ENCODE results near the gene SMARCA5. TPM values are rescaled to one million over a fixed set of nuclear protein-coding genes. Genes with fewer than 3 reads are reported as not detected.

SMARCA5 gene
- total and polyA plus RNA-seq, 2 donors (not counting 3 experiments of a cell fraction or from before 2014, with no cell fraction given), result 7.9 to 57.6 TPM

DNA sequence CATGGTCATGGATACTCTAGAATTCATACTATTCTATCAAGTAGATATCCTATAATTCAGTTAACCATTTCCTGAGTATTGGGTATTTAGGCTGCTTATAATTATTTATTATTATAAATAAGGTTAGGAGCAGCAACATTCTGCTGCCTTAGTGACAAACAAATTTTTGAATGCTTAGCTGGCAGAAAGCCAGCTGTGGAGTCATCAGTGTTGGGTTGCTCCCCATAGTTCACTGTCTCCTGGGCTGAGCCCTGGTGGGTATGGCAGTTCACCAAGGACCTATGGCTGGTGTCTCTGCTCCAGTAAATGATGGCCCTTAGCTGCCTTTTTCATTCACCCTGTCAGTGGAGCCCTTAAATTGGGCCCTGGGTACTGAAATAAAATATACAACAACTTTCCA is 61.8 kb downstream of the SMARCA5 start:
- DNase-seq (ENCODE audit: low read depth, low spot score), result no peak
- dilution Hi-C loops (cut with MboI; ENCODE audit: extremely low pct_ligation_motif_present, low sequenced_read_pairs), result no loop called here

More for the DNA sequence above, 61.8 kb downstream of the SMARCA5 start:
- CTCF ChIA-PET, result no interaction called here
- no peaks in the 10 kb centered on the region for H3K9me1 ChIP-seq (replicated peaks; ENCODE audit: control insufficient read depth, extremely low read depth, insufficient read depth, low read length)
- H3K36me3 ChIP-seq (ENCODE audit: control insufficient read depth in 2 of 2, extremely low read depth in 1 of 2, insufficient read depth in 2 of 2, low read length in 2 of 2), result no peaks in the 10 kb centered on the region
- no peak overlapping the region for H3K4me3 ChIP-seq (replicated peaks in 1 of 3; ENCODE audit: insufficient read depth in 1 of 3, low read depth in 1 of 3, low read length in 3 of 3)
- no peak overlapping the region for H3K4me2 ChIP-seq (ENCODE audit: insufficient read depth, low read length)
- BruUV-seq (replicated peaks), result no TSS peak
- POLR2A ChIA-PET, result no interaction called here
- no peaks in the 10 kb centered on the region for H3K9me3 ChIP-seq (replicated peaks; ENCODE audit: control insufficient read depth, insufficient read depth, low read length)
- no peak overlapping the region for H2AFZ ChIP-seq (ENCODE audit: low read depth, low read length)
- intact Hi-C loops (cut with micrococcal nuclease), result no loop called here
- no peak overlapping the region for H3K9ac ChIP-seq (replicated peaks; ENCODE audit: extremely low read depth, insufficient read depth, low read length)
- H3K4me1 ChIP-seq (ENCODE audit: control insufficient read depth, extremely low read depth, insufficient read depth, low read length), result no peaks in the 10 kb centered on the region
- TF ChIP-seq, protein P1, sequence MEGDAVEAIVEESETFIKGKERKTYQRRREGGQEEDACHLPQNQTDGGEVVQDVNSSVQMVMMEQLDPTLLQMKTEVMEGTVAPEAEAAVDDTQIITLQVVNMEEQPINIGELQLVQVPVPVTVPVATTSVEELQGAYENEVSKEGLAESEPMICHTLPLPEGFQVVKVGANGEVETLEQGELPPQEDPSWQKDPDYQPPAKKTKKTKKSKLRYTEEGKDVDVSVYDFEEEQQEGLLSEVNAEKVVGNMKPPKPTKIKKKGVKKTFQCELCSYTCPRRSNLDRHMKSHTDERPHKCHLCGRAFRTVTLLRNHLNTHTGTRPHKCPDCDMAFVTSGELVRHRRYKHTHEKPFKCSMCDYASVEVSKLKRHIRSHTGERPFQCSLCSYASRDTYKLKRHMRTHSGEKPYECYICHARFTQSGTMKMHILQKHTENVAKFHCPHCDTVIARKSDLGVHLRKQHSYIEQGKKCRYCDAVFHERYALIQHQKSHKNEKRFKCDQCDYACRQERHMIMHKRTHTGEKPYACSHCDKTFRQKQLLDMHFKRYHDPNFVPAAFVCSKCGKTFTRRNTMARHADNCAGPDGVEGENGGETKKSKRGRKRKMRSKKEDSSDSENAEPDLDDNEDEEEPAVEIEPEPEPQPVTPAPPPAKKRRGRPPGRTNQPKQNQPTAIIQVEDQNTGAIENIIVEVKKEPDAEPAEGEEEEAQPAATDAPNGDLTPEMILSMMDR (IDR thresholded peaks at IDR 0.05; ENCODE audit: extremely low read depth in 1 of 2, insufficient read depth in 1 of 2, low read depth in 1 of 2, low read length in 2 of 2), result no peak
- no peak for TF ChIP-seq EZH2 (IDR thresholded peaks at IDR 0.05; ENCODE audit: borderline replicate concordance, low read depth, low read length, severe bottlenecking)
- no peak for TF ChIP-seq POLR2A (IDR thresholded peaks at IDR 0.05; ENCODE audit: low read depth, low read length)
- TF ChIP-seq JUN (IDR thresholded peaks at IDR 0.05; ENCODE audit: borderline replicate concordance, insufficient read depth, insufficient read length, low read depth), result no peak
- TF ChIP-seq MYC (IDR thresholded peaks at IDR 0.05; ENCODE audit: low read depth, low read length), result no peak
- TF ChIP-seq GATA2 (IDR thresholded peaks at IDR 0.05; ENCODE audit: insufficient read depth, insufficient read length, low read depth, low read length), result no peak
- no peak for TF ChIP-seq FOS (IDR thresholded peaks at IDR 0.05; ENCODE audit: borderline replicate concordance, insufficient read depth, low read length)
- no peak for TF ChIP-seq POLR2AphosphoS5 (IDR thresholded peaks at IDR 0.05; ENCODE audit: insufficient read depth, low read depth, low read length)
- no peak for TF ChIP-seq MAX (IDR thresholded peaks at IDR 0.05; ENCODE audit: insufficient read depth, insufficient read length)
- H3K27ac ChIP-seq (ENCODE audit: insufficient read depth, low read depth, low read length), result no peak overlapping the region
- no peaks in the 10 kb centered on the region for H4K20me1 ChIP-seq (replicated peaks; ENCODE audit: control insufficient read depth, extremely low read depth, insufficient read depth, low read length)
- H3K27me3 ChIP-seq (ENCODE audit: control insufficient read depth in 2 of 2, insufficient read depth in 2 of 2, low read length in 2 of 2), result no peaks in the 10 kb centered on the region
- no peaks in the 10 kb centered on the region for H3K79me2 ChIP-seq (ENCODE audit: control insufficient read depth, insufficient read depth, low read length)
- no peak for FAIRE-seq

All from endothelial cell of umbilical vein (primary cell).